Stimulated activated CD4-positive, alpha-beta T cell treated with anti-CD3 and anti-CD28 coated beads, TNF-alpha, amount 100 ng/mL, for 4 hours (primary cell): Measurements from ENCODE around the gene CREBL2.

ENCODE experiments used
- DNase-seq, 3 experiments: peaks; one replicate each; pipeline ENCODE4 v3.0.0-alpha.2; 2020; ENCODE audit warnings: low read depth in 3 of 3

Gene CREBL2

GRCh38 chr12:12676605-12677004 lies 64.9 kb downstream of the CREBL2 start:
- DNase-seq, result no peak

DNA sequence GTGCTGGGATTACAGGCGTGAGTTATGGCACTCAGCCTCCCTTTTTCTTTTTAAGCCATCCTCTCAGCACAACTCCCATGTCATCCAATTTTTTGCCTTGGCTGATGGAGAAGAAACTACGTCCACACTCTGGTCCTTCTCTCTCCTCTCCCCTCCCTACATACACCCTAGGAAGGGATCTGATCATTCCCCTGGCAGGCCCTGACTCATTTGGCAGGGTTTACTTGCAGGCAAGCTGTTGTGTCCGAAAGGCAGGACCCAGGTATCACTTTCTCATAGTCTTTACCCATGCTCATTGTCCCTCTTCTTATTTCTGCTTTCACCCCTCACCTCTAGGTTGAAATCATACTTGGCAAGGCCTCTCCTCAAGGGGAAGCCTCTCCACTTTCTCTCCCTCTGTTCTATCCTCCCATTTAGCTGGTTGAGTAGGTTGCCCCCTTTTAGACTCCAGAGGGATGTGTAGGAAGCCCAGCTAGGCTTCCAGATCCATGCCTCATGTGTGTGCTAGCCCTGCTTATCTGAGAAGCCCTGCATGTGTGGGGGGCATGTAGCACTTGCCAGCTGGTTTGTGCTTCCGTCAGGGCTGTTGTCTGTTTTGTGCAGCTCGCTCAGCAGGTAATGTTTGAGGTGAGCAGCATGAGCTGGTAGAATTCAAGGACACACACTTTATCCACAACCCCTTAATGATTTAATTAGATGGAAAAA lies 69.5 kb downstream of the CREBL2 start:
- no peak for DNase-seq

GRCh38 chr12:12682284-12682683 lies 70.6 kb downstream of the CREBL2 start:
- no peak for DNase-seq

DNA sequence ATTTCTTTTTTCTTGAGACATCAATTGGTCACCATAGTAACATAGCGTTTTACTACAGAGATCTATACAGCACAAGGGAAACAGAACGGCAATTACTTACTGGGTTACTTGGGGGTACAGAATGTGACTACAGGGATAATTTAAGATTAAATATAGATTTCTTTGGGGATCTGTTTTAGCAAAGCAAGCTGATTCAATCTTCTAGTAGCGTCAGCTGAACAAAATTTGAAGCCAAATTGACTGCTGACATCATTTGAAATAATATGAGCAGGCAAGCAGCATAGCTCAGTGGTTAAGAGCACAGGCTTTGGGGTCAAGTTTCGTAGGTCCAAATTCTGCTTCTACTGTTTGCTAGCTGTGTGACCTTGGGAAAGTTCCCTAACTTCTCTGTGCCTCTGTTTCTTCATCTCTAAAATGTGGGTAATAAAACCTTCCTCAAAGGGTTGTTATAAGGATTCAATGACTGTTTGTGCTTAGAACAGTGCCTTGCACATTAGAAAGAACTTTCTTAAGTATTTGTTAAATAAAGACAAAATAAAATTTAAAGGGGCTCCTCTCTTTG lies 71.5 kb downstream of the CREBL2 start:
- no peak for DNase-seq

GRCh38 chr12:12683725-12684124 lies 72.0 kb downstream of the CREBL2 start:
- DNase-seq, result no peak

DNA sequence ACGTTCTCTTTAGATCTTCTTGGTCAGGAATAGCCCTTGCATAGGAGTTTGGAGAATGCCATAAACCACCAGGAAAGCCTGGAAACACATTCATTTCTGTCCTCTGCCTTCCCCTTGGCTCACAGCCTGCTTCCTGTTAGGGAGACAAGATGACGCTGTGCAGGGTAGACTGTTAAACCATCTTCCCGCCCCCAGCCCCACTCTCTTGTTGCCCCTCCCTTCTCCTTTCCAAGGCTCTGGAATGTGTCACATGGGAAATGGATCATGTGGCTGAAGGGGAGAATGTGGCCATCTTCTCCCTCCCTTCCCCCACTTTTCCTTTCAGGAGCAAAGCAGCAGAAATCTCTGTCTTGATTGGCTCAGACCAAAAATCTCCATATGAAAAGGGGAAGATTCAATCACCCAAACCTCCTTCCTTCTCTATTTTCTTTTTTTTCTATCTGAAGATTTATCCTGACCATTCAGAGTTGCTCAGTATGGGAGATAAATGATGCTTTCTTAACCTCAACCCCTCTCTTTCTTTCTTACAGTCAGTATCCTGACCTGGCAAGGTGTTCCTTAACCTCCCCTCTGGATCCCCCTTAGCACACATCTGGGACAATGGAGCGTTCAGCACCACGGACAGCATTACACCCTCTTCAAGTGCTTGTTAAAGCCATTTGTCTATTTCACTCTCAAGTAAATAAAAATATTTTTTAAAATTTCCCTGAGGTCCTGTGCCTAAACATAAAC lies 72.9 kb downstream of the CREBL2 start:
- DNase-seq, result no peak

GRCh38 chr12:12685305-12685704 lies 73.6 kb downstream of the CREBL2 start:
- DNase-seq, result no peak

- DNase-seq, result no peak
Observed at GRCh38 chr12:12686472-12686871, 74.8 kb downstream of the CREBL2 start.

DNA sequence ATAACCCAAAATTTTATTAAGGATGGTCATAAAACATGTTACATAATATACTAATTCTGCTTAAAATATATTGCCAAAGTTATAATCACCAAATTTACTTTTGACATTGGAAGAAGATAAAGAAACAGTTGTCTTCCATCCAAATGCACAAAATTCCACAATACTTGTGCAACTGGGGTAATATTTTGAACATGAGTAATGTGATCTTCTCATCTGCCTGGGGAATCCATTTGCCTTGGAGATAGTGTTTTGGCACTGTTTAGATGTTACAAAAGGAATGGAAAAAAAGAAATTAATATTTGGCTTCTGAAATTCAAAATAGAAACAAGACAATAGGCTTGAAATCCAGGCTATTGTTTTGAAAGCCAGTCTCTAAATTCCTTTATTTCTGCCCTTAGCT lies 75.2 kb downstream of the CREBL2 start:
- DNase-seq, result no peak

DNA sequence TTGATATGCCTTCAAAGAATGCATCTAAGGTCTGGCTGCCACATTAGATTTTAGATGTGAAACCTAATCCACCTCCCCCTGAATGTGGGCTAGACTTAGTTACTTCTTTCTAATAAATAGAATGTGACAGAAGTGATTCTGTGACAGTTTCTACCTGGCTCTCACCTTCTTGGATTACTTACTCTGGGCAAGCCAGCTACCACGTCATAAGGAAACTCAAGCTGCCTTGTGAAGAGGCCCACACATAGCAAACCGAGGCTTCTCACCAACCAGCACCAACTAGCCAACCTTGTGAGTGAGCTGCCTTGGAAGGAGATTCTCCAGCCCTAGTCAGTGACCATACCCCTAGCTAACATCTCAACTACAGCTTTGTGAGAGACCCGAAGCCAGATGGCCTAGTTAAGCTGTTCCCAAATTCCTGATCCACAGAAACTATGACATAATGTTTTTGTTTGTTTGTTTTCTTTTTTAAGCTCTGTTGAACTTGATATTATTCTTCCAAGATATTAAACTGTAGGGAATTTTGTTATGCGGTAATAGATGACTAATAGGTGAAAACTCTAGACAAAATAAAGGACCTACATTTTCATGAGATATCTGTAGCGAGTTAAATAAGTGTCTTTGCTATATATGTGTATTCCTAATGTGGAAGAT lies 78.1 kb downstream of the CREBL2 start:
- DNase-seq, result no peak

DNA sequence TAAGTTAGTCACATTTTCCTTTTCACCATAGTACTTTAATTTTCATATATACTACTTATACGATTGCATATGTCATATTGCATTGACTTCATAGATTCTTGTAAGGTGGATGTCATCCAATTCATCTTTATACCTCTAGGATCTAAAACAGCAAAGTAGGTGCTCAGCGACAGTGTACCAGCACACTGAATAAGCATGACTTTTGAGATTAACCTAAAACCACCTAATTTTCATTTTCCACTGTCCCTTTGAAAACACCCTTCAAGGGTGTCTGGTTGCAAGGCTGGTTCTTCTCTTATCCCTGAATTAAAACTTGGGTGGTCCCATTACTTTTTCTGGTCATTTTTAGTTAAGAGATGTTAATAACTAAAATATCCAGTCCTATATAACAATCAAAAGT lies 79.9 kb downstream of the CREBL2 start:
- DNase-seq, result no peak

- no peak for DNase-seq
Observed at GRCh38 chr12:12693111-12693671, 81.5 kb downstream of the CREBL2 start.
